HEK293 (cell line): Measurements from ENCODE around the gene PIAS2.

Source experiments
- CTCF ChIP-seq: fragments of 450-650 bp; formaldehyde crosslinking; IDR thresholded peaks from 2 replicates; pipeline ENCODE4 v1.5.1; 2016; ENCODE audit warnings: missing biosample characterization, missing genetic modification characterization
- ZNF239 ChIP-seq: fragments of 450-650 bp; formaldehyde crosslinking; IDR thresholded peaks from 2 replicates; pipeline ENCODE4 v1.5.1; 2016; ENCODE audit warnings: missing biosample characterization, missing genetic modification characterization
- ZNF341 ChIP-seq: fragments of 450-650 bp; formaldehyde crosslinking; IDR thresholded peaks from 2 replicates; pipeline ENCODE4; 2016; ENCODE audit warnings: low read depth, missing biosample characterization, missing genetic modification characterization

- TF ChIP-seq ZNF341 (tag by site-specific recombination) (no peak), ZNF239 (tag by site-specific recombination) (no peak), CTCF (tag by site-specific recombination) (no peak)
Observed at GRCh38 chr18:46939337-46939963, 22.1 kb upstream of the PIAS2 start.
